ENCODE results near the gene KHDC3L. TPM values are rescaled to one million over a fixed set of nuclear protein-coding genes. Genes with fewer than 3 reads are reported as not detected.
A peak's percentile ranks its signal among the peaks of the same experiment; 100 is the strongest.
"Not testable (repeated sequence)": the region's sequence is repeated elsewhere in the genome, so short reads cannot be mapped to it uniquely, and the experiment has no call there.

KHDC3L gene
- total RNA-seq, 1 experiment from 2014 or later, result not detected

- no peak for DNase-seq (ENCODE audit: low read depth)
These were observed 6.7 kb downstream of the KHDC3L start for GRCh38 chr6:73369157-73369556.

- no peak for DNase-seq (ENCODE audit: low read depth)
These were observed 7.1 kb downstream of the KHDC3L start, which contains the start of gene OOEP for GRCh38 chr6:73369563-73369962. Gene OOEP (minus strand): TSS chr6:73369897. CDS start chr6:73369792, 105 bp downstream.

- DNase-seq (ENCODE audit: low read depth), result no peak
These were observed 9.5 kb downstream of the KHDC3L start for GRCh38 chr6:73371984-73372383.

GRCh38 chr6:73372516-73372915 is 10.1 kb downstream of the KHDC3L start:
- no peak for DNase-seq (ENCODE audit: low read depth)

GRCh38 chr6:73375216-73375615 is 12.8 kb downstream of the KHDC3L start:
- DNase-seq (ENCODE audit: low read depth), result no peak

GRCh38 chr6:73377225-73377624 is 14.8 kb downstream of the KHDC3L start:
- no peak for DNase-seq (ENCODE audit: low read depth)

GRCh38 chr6:73381531-73381930 is 19.1 kb downstream of the KHDC3L start:
- DNase-seq (ENCODE audit: low read depth), result not testable (repeated sequence)

- peak; percentile 41 for DNase-seq (ENCODE audit: low read depth)
These were observed 20.1 kb downstream of the KHDC3L start for GRCh38 chr6:73382462-73383113.

GRCh38 chr6:73388433-73388799 is 26.0 kb downstream of the KHDC3L start:
- DNase-seq (ENCODE audit: low read depth), result no peak

- DNase-seq (ENCODE audit: low read depth), result peak; percentile 44
These were observed 26.5 kb downstream of the KHDC3L start for GRCh38 chr6:73388800-73389512.

GRCh38 chr6:73389854-73390253 is 27.4 kb downstream of the KHDC3L start:
- no peak for DNase-seq (ENCODE audit: low read depth)

GRCh38 chr6:73391675-73392074 is 29.2 kb downstream of the KHDC3L start:
- DNase-seq (ENCODE audit: low read depth), result peak; percentile 8

GRCh38 chr6:73392188-73392587 is 29.7 kb downstream of the KHDC3L start:
- DNase-seq (ENCODE audit: low read depth), result not testable (repeated sequence)

GRCh38 chr6:73393278-73393677 is 30.8 kb downstream of the KHDC3L start:
- no peak for DNase-seq (ENCODE audit: low read depth)

- no peak for DNase-seq (ENCODE audit: low read depth)
These were observed 32.3 kb downstream of the KHDC3L start, which contains the start of gene DDX43 for GRCh38 chr6:73394577-73395354. Gene DDX43 (plus strand): TSS chr6:73394828. CDS start chr6:73394906, 78 bp downstream.

- DNase-seq (ENCODE audit: low read depth), result no peak
These were observed 33.4 kb downstream of the KHDC3L start for GRCh38 chr6:73395875-73396274.

- no peak for DNase-seq (ENCODE audit: low read depth)
These were observed 38.2 kb downstream of the KHDC3L start for GRCh38 chr6:73400656-73401055.

GRCh38 chr6:73409395-73409794 is 46.9 kb downstream of the KHDC3L start:
- DNase-seq (ENCODE audit: low read depth), result no peak

GRCh38 chr6:73413102-73413501 is 50.6 kb downstream of the KHDC3L start:
- DNase-seq (ENCODE audit: low read depth), result no peak

Data from HT1080 (cell line).